H4 (cell line): ENCODE measurements around the gene CABP7. TPM values are rescaled to one million over a fixed set of nuclear protein-coding genes. Genes with fewer than 3 reads are reported as not detected.
"Not testable (repeated sequence)": the region's sequence is repeated elsewhere in the genome, so short reads cannot be mapped to it uniquely, and the experiment has no call there.

ENCODE experiments used
- DNase-seq: peaks from one replicate; pipeline ENCODE4 v3.0.0-alpha.2; 2015; ENCODE audit warnings: low spot score
- total RNA-seq: library from RNA; depleted of rRNA; stranded (reverse); fragments of >200 nt; shearing (Covaris generic); gene quantifications from 2 replicates; pipeline ENCODE4 v1.2.3, GENCODE V29; 2014

Gene CABP7
- total RNA-seq, 1 experiment from 2014 or later = 0.04 TPM

DNA sequence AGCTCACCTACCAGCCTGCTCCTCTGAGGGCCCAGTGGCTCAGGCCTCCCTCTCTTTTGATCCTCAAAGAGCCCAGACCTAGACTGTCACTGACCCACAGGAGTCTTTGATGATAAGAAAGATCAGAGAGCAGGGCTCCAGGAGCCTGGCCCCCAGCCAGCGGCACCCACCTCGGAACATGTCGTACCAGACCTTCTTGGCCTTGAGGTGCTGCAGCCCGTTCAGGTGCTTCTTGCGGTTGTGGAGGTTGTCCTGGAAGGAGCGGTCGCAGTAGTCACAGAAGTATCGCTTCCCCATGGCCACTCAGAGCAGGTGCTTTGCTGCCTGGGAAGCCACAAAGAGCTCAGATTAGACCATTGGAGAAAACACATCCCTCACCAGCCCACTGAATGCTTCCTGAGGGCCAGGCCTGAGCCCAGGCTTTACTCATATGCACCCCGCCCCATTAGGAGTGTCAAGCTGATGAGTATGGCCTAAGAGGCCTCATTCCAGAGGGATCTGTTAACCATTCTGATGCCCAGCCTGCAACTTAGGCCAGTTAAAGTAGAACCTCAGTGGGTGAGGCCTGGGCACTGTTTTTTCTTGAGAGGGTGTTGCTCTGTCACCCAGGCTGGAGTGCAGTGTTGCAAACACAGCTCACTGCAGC lies 28.6 kb downstream of the CABP7 start:
- DNase-seq = no peak

DNA sequence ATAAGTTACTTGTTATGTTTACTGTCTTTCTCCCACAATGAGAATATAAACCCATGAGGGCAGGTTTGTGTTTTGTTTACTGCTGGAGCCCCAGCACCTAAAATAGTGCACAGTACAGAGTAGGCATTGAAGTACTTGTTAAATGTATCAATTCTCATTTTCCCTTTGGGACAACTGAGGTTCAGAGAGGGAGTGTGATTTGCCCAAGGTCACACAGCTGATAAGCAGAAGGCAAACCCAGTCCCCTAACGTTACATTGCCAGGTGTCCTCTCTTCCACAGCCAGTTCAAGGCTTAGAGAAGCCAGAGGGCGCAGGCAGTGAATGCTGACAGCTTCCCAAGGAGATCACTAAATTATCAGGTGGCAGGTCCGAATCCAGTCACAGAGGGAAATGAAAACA lies 30.2 kb downstream of the CABP7 start:
- no peak for DNase-seq

DNA sequence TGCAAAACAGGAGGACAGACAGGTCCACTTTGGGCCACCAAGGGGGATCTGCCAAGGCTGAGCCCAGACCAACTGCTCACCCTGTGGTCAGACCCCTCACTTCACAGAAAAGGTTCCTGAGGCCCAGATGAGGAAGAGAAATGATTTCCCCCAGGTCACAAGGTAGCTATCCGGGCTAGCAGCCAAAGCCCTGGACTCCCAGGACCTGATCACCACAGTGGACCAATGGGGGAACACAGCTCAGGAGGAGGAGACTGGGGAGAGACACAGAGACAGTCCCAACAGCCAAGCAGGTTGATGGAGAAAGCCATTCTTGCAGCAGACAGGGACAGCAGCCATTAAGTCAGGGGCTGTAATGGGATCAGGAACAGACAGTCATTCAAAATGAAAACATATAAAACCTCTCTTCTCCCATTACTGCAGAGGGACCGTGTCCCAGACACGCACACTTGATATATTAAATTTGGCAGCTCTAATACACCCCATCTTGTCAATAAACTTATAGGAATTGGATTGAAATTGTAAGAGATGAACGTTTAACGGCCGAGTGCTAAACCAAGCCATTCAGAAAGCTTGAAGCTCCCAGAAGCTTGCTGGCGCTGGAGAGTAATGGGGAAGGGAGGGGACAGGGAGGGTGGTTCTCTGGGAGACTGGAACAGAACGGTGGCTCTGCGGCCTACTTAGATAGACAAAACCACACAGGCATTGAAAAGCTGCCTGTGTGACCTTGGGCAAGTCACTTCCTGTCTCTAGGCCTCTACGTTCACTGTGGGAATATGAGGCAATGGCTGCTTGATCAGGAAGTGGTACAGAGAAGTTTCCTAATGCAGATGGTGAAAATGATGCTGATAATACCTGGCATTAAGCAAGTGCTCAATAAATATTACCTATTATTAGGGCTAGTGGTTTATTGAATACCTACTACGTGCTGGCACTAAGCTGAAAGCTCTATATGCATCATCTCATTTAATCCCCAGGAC lies 31.0 kb downstream of the CABP7 start:
- DNase-seq = no peak

DNA sequence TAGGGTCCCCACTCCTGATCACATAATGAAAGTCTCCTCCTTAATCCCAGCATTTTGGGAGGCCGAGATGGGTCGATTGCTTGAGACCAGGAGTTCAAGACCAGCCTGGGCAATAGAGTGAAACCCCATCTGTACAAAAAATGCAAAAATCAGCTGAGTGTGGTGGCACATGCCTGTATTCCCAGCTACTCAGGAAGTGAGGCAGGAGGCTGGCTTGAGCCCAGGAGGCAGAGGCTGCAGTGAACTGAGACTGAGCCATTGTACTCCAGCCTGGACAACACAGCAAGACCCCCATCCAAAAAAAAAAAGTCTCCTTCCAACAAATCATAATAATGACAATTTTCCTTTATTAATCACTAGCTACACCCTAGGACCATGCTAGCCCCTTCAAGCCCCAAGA lies 31.9 kb downstream of the CABP7 start:
- no peak for DNase-seq

DNA sequence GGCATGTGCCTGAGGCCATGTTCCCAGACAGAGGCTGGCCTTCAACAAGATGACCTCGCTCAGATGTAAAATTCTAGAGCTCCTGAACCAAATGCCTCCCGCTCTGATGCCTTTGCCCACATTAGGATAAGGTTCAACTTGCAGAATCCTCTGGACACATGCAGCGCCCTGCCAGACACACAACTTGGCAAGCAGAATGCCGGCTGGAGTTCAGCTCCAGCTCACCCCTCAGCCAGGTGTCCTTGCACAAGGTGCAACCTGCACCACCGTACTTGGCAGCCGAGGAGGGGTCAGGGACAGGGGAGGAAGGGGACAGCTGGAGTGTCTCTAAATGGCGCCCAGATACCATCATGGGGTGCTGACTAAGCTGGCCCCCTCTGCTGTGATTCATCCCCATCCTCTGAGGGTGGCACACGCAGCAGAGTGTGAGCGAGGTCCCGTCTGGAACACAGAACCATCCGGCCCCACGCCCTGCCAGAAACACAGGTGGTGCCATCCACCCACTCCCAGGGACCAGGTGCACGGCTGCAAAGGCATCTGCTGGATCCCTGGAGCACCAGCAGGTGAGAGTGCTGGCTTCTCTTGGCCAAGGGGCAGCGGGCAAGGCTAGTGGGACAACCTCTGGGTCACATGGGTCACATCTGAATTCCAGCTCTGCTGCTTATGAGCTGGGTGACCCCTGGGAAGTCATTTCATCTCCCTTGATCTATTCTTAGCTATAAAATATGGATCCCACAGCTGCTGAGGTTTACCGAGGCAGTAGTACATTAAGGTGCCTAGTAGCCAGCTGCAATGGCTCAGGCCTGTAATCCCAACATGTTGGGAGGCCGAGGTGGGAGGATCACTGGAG lies 34.2 kb downstream of the CABP7 start:
- no peak for DNase-seq

DNA sequence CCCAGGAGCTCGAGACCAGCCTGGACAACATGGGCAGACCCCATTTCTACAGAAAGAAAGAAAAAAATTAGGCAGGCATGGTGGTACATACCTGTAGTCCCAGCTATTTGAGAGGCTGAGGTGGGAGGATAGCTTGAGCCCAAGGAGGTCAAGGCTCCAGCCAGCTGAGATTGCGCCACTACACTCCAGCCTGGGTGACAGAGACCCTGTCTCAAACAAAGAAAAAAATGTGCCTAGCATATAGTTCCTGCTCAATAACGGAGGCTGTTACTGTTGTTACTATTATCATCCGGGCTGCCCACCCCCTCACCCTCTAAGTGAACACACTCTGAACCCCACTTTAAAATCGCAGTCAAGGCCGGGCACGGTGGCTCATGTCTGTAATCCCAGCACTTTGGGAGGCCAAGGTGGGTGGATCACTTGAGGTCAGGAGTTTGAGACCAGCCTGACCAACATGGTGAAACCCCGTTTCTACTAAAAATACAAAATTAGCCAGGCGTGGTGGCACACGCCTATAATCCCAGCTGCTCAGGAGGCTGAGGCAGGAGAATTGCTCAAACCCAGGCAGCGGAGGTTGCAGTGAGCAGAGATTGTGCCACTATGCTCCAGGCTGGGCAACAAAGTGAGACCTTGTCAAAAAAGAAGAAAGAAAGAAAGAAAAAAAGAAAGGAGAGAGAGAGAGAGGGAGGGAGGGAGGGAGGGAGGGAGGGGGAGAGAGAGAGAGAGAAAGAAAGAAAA lies 35.0 kb downstream of the CABP7 start:
- DNase-seq = not testable (repeated sequence)

DNA sequence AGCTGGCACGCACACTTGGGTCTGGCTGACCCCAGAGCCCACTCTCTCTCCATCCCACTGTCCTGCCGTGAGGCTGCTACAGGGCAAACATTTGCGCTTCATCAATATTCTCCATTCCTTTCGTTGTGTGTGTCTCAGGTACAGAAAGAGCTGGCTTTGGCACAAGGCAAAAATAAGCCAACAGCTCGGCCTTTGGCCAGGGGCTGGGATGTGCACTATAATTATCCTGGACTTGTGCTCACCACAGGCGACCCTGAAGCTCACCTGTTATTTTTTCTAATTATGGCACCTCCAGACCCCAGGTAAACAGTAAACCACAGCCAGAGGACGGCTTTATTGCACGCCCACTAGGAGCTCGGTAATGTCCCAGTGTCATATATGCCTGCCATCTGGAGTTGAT lies 36.1 kb downstream of the CABP7 start:
- no peak for DNase-seq

DNA sequence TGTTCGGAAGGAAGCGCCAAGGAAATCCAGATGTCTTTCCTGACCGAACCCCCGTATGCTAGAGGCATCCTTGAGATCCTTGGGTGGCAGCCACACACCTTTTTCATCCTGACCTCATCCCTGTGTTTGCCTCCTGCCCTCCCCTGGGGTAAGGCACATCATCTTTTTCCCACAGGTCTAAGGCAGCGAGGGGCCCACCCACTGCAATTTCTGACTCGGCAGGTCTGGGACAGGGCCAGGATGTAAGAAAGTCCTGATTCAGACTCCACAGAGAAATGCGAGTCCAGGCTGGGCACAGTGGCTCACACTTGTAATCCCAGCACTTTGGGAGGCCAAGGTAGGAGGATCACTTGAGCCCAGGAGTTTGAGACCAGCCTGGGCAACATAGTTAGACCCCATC lies 36.5 kb downstream of the CABP7 start:
- DNase-seq = no peak

DNA sequence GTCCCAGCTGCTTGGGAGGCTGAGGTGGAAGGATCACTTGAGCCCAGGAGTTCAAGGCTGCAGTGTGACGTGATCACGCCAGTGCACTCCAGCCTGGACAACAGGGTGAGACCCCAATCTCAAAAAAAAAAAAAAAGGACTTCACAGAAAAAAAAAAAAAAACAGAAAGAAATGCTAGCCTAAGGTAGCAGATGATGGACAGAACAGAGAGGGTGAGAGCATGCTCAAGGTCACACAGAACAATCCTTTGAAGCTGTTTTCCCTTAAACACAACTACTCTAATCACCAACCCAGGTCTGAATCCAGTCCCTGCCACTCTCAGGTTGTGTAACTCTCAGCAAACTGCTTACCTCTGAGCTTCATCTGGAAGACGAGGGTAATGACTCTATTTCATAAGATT lies 37.3 kb downstream of the CABP7 start:
- DNase-seq = no peak

DNA sequence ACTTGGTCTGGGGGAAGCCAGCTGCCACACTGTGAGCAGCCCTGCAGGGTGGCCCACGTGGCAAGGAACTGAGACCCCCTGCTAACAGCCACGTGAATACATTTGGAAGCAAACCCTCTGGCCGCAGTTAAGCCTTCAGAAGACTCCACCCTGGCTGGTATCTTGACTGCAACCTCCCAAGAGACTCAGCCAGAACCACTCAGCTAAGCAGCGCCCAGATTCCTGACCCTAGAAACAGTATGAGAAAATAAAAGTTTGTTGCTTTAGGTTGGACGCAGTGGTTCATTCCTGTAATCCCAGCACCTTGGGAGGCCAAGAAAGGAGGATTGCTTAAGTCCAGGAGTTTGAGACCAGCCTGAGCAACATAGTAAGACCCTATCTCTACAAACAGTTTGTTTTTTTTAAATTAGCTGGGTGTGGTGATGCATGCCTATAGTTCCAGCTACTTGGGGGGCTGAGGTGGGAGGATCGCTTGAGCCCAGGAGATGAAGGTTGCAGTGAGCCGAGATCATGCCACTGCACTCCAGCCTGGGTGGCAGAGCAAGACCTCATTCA lies 38.3 kb downstream of the CABP7 start:
- no peak for DNase-seq

DNA sequence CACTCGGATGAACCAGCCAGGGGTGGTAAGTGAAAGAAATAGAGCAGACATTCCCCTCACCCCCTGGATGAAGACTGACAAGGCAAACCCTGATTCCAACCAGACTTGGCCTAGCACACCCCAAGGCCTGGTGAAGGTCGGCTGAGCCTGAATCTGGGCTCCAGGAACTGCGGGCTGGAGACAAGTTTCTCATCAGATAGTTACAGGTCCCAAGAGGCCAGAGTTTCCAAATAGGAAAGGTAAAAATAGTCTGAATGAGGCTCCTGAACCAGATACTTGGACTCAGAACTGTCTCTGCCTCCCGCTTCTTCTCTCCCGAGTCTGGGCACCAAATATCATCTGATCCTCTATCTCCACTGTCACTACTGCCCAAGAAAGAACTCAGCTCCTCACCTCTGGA lies 39.2 kb downstream of the CABP7 start:
- DNase-seq = no peak

DNA sequence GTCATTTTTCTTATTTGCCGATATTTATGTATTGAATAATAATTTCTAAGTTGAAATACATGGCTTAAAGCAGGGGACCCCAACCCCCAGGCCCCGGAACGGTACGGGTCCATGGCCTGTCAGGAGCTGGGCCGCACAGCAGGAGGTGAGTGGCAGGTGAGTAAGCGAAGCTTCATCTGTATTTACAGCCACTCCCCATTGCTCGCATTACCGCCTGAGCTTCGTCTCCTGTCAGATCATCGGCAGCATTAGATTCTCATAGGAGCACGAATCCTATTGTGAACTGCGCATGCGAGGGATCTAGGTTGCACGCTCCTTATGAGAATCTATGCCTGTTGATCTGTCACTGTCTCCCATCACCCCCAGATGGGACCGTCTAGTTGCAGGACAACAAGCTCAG lies 42.5 kb downstream of the CABP7 start:
- no peak for DNase-seq

DNA sequence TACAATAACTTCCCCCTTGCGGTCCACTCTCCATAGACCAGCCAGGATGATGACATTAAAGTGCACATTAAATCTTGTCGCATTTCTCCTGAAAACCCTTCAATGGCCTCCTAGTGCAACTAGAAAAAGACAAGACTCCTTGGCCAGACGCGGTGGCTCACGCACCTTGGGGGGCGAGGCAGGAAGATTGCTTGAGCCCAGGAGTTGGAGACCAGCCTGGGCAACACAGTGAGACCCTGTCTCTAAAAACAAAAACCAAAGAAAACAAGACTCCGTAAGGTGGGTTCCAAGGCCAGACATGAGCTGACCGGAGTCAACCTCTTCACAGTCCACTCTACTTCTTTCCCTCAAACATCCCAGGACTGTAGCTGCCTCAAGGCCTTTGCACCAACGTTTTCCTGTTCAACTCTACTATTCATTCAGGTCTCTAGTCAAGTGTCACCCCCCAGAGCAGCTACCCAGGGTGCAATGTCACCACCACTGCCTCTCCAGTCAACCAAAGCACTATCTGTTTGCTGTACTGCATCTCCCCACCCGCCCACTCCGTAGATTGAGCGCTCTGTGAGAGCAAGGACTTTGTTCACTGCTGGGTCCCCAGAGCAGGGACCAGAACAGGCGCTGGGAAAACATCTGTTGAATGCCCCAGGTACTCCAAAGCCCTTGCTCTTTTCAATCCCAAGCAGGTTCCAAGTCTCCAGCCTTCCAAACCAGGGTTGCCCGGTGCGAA lies 46.3 kb downstream of the CABP7 start:
- no peak for DNase-seq

DNA sequence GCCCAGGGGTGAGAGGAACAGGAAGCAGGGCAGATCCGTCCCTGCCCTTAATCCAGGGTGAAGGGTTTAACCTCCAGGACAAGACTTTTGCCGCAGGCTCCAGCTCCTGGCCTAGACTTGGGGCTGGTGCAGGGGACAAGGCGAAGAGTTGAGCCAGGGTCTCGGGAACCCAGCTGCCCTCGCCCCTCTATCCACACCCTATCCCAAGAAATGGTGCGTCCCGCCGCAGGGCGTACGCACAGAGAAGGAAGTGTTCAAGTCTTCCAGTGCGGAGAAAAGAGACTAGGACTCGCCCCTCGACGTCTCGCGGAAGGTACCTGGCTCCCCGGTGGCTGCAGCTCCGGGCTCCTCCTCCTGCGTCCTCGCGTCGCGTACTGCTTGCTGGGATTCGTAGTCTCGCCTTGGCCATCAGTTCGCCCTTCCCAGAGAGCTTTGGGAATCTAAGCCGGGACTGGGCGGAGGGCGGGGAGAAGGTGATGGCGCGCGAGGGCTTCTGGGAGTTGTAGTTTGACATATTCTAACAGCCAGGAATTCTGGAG lies 46.9 kb downstream of the CABP7 start, which contains the start of gene ZMAT5:
Gene ZMAT5 (minus strand): TSS at position 376 of the 539 bp plus-strand sequence. CDS start 18,463 bp downstream, outside the sequence.
- DNase-seq = peak; percentile 92

DNA sequence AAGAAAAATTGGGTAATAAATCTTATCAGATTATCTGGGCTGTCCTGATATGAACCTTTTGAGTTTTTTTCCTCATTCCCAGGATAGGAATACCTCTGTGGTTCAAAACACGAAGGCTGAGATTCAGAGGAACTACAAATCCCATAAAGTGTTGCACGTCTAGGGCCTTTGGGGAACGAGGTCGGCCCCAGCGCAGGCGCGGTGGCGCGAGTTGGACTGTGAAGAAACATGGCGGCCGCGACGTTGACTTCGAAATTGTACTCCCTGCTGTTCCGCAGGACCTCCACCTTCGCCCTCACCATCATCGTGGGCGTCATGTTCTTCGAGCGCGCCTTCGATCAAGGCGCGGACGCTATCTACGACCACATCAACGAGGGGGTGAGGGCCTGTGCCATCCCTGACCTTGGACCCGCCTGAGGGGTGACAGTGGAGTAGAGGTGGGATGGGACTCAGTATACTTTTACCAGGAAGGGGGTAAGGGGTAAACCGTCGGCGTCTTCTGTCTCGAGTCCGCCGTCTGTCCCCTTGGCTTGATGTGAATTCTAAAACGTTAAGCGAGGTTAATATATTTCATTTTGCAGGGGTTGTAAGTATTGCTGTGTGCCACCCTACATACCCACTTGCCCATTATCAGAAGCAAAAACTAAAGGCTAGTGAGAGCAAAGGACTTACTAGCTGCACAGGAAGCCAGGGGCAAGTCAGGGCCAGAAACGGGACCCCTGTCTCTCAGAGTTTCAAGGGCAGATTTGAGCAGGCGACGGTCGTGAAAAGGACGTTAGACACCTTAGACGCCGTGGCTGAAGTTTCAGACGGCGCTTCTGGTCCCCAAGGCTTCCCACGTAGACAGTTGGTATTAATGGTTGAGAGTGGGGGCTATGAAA lies 47.6 kb downstream of the CABP7 start, which contains the start of gene UQCR10:
Gene UQCR10 (plus strand): TSS at position 199 of the 881 bp plus-strand sequence. CDS start 30 bp downstream, at position 229.
- DNase-seq = peak; percentile 77

DNA sequence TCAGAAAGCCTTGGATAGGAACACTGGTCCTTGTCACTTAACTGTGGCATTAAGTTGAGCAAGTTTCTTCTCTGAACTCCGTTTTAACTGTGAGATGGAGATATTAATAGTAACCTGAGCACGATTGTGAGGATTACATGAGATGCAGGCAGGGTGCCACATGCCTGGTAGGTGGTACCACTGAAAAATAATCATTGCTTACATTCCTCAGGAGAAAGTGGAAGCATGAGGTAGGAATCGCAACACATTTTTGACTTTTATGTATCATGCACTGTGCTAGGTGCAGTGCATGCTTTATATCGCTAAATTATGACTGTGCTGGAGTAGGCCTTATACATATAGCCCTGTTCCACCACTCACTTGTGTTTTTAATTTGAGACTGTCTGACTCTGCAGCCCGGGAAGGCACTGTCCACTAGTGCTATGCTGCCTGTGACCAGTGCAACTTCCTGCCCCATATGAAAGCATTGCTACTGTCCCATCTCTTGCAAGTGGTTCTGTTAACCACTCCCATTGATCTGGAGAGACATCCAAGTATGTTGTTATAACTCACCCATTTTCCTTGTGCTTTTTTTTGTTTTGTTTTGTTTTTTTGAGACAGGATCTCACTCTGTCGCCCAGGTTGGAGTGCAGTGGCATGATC lies 48.4 kb downstream of the CABP7 start:
- DNase-seq = no peak

DNA sequence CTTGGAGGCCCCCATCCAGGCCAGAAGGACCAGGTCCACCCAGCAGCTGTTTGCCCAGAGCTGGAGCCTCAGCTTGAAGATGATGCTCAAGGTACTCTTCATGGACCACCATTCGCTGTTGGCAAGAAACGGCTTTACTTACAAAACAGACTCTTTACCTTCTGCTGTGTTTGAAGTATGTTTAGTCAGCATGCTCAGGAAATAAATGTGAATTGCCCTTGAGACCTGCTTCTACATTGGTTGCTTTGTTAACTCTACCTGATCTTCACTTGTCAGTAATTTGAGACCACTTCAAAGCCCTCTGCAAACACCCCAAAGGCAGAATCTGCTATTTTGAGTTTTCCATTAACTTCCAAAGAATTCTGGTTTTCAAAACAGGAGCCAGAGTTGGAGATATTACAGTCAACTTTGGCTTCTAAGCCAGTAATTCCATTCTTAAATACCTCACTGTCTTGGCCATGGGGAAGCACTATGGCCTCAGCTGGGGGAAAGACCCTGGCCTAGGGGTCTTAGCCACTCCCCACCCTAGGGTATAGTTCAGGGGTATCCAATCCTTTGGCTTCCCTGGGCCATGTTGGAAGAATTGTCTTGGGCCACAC lies 50.0 kb downstream of the CABP7 start:
- no peak for DNase-seq

DNA sequence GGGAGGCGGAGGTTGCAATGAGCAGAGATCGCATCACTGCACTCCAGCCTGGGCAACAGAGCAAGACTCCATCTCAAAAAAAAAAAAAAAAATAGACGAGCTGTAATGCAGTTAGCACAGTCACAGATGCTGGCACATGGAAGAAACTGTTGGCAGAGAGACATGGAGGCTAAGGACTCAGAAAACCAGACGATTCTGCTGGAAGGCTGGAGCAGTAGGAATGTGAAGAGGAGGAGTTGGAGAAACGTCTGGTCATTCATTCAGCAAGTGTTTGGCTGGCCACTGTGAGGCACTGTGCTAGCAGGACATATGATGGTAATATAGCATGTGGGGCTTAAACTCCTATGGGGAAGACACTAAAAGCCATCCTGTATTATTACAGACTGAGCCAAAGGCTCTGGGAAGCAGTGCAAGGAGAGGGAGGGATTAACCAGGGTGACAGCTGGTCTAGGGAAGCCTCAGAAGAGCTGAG lies 52.4 kb downstream of the CABP7 start:
- DNase-seq = peak; percentile 26
